Activated CD4-positive, alpha-beta T cell treated with anti-CD3 and anti-CD28 coated beads, Interleukin-2, amount 50 U/mL, for 16 hours (primary cell): ENCODE data around the gene COX6A2.

Experiments
- DNase-seq: peaks from one replicate; pipeline ENCODE4 v3.0.0-alpha.2; 2020

COX6A2 gene

GRCh38 chr16:31428279-31428597 is at the start of gene COX6A2:
COX6A2 (minus strand) TSS chr16:31428360; CDS start chr16:31428325, 35 bp downstream.
- no peak for DNase-seq

GRCh38 chr16:31477220-31478216 is 49.4 kb upstream of the COX6A2 start:
- peak; percentile 25 for DNase-seq

GRCh38 chr16:31476303-31477219 is 48.4 kb upstream of the COX6A2 start:
- peak; percentile 84 for DNase-seq

- no peak for DNase-seq
These were observed 47.8 kb upstream of the COX6A2 start for GRCh38 chr16:31475946-31476302.

- DNase-seq, result no peak
These were observed 46.9 kb upstream of the COX6A2 start for GRCh38 chr16:31474773-31475738.

GRCh38 chr16:31474173-31474714 is 46.1 kb upstream of the COX6A2 start:
- DNase-seq, result no peak

- no peak for DNase-seq
These were observed 45.3 kb upstream of the COX6A2 start for GRCh38 chr16:31473264-31473984.

- DNase-seq, result peak; percentile 35
These were observed 44.6 kb upstream of the COX6A2 start for GRCh38 chr16:31472709-31473203.

- no peak for DNase-seq
These were observed 43.9 kb upstream of the COX6A2 start, which contains the start of gene TGFB1I1 for GRCh38 chr16:31471875-31472708. TGFB1I1 (plus strand) TSS chr16:31472152; CDS start chr16:31472189, 37 bp downstream.

- DNase-seq, result no peak
These were observed 43.2 kb upstream of the COX6A2 start for GRCh38 chr16:31471241-31471874.

GRCh38 chr16:31470615-31471014 is 42.5 kb upstream of the COX6A2 start:
- DNase-seq, result no peak

GRCh38 chr16:31467858-31468257 is 39.7 kb upstream of the COX6A2 start:
- DNase-seq, result no peak

GRCh38 chr16:31467151-31467773 is 39.1 kb upstream of the COX6A2 start:
- no peak for DNase-seq

GRCh38 chr16:31466381-31466841 is 38.3 kb upstream of the COX6A2 start:
- no peak for DNase-seq

- DNase-seq, result no peak
These were observed 37.7 kb upstream of the COX6A2 start for GRCh38 chr16:31465788-31466370.

GRCh38 chr16:31464781-31465260 is 36.7 kb upstream of the COX6A2 start:
- no peak for DNase-seq

GRCh38 chr16:31464348-31464769 is 36.2 kb upstream of the COX6A2 start:
- no peak for DNase-seq
